ENCODE data around the gene KCNA10. TPM values are rescaled to one million over a fixed set of nuclear protein-coding genes. Genes with fewer than 3 reads are reported as not detected.

The KCNA10 gene
- total RNA-seq, 1 experiment from 2014 or later, result not detected

GRCh38 chr1:110477445-110477957, 41.5 kb downstream of the KCNA10 start:
- no peaks in the 10 kb centered on the region for H3K9me2 ChIP-seq (replicated peaks; ENCODE audit: low read length)
- no peaks in the 10 kb centered on the region for H4K20me1 ChIP-seq (ENCODE audit: low read length)
- peak overlapping the region; percentile 71 for H3K4me2 ChIP-seq (ENCODE audit: low read length)
- no TSS peak for BruUV-seq (replicated peaks)
- DNase-seq, result no peak
- intact Hi-C loops (cut with micrococcal nuclease), result loop anchor here (2.0 kb wide), 1 partner anchor 19 kb away; no protein-coding TSS in a partner anchor
- H2AFZ ChIP-seq (ENCODE audit: low read length), result no peak overlapping the region
- H3K27me3 ChIP-seq (ENCODE audit: low read length), result no peaks in the 10 kb centered on the region
- H3K4me1 ChIP-seq (ENCODE audit: insufficient read depth, low read length), result peaks cover 32% of the 10 kb centered on the region
- peak overlapping the region; percentile 39 for H3K9ac ChIP-seq (ENCODE audit: low read length)
- no peaks in the 10 kb centered on the region for H3K9me3 ChIP-seq (ENCODE audit: low read length)
- H3K79me2 ChIP-seq (ENCODE audit: low read length), result no peaks in the 10 kb centered on the region
- ChIA-PET CTCF (interaction anchor here (1.0 to 1.9 kb wide), 2 partner anchors 14 to 18 kb away, joined by 4 to 14 read pairs; no protein-coding TSS in a partner anchor), POLR2A (ENCODE audit: unreplicated experiment) (interaction anchor here (0.6 kb wide), 1 partner anchor 15 kb away, joined by 5 read pairs; no protein-coding TSS in a partner anchor)
- peak overlapping the region; percentile 19; the same call in 1 of the 2 replicates for H3K4me3 ChIP-seq (ENCODE audit: low read length)
- peak overlapping the region; percentile 90 for H3K27ac ChIP-seq (ENCODE audit: low read length)
- no peaks in the 10 kb centered on the region for H3F3A ChIP-seq (ENCODE audit: low read length, unreplicated experiment)
- peak; percentile 39 for ATAC-seq
- TF ChIP-seq, protein P1, sequence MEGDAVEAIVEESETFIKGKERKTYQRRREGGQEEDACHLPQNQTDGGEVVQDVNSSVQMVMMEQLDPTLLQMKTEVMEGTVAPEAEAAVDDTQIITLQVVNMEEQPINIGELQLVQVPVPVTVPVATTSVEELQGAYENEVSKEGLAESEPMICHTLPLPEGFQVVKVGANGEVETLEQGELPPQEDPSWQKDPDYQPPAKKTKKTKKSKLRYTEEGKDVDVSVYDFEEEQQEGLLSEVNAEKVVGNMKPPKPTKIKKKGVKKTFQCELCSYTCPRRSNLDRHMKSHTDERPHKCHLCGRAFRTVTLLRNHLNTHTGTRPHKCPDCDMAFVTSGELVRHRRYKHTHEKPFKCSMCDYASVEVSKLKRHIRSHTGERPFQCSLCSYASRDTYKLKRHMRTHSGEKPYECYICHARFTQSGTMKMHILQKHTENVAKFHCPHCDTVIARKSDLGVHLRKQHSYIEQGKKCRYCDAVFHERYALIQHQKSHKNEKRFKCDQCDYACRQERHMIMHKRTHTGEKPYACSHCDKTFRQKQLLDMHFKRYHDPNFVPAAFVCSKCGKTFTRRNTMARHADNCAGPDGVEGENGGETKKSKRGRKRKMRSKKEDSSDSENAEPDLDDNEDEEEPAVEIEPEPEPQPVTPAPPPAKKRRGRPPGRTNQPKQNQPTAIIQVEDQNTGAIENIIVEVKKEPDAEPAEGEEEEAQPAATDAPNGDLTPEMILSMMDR (conservative IDR thresholded peaks at IDR 0.05; ENCODE audit: low read depth, low read length), result peak; percentile 56
- no peak for TF ChIP-seq EZH2phosphoT487 (IDR thresholded peaks at IDR 0.05; ENCODE audit: borderline replicate concordance, low read length)
- H3K36me3 ChIP-seq (ENCODE audit: low read depth, low read length), result no peaks in the 10 kb centered on the region

GRCh38 chr1:110477041-110477440, 41.9 kb downstream of the KCNA10 start:
- Histone ChIP-seq H3K4me2 (ENCODE audit: low read length) (peak overlapping the region; percentile 71), H4K20me1 (ENCODE audit: low read length) (no peaks in the 10 kb centered on the region), H3K9me3 (ENCODE audit: low read length) (no peaks in the 10 kb centered on the region), H3K4me3 (ENCODE audit: low read length) (peak overlapping the region; percentile 19; the same call in 1 of the 2 replicates), H3K36me3 (ENCODE audit: low read depth, low read length) (no peaks in the 10 kb centered on the region), H3K27ac (ENCODE audit: low read length) (peak overlapping the region; percentile 90), H3K27me3 (ENCODE audit: low read length) (no peaks in the 10 kb centered on the region), H3K4me1 (ENCODE audit: insufficient read depth, low read length) (peaks cover 32% of the 10 kb centered on the region), H3F3A (ENCODE audit: low read length, unreplicated experiment) (no peaks in the 10 kb centered on the region), H3K9ac (ENCODE audit: low read length) (peak overlapping the region; percentile 39), H2AFZ (ENCODE audit: low read length) (no peak overlapping the region), H3K79me2 (ENCODE audit: low read length) (no peaks in the 10 kb centered on the region), H3K9me2 (replicated peaks; ENCODE audit: low read length) (no peaks in the 10 kb centered on the region)
- DNase-seq, result peak; percentile 90
- POLR2A ChIA-PET (ENCODE audit: unreplicated experiment), result interaction anchor here (0.6 kb wide), 1 partner anchor 14 kb away, joined by 5 read pairs; no protein-coding TSS in a partner anchor
- no TSS peak for BruUV-seq (replicated peaks)
- CTCF ChIA-PET, result interaction anchor here (1.0 to 1.9 kb wide), 2 partner anchors 13 to 19 kb away, joined by 4 to 14 read pairs; no protein-coding TSS in a partner anchor
- intact Hi-C loops (cut with micrococcal nuclease), result loop anchor here (2.0 kb wide), 1 partner anchor 20 kb away; no protein-coding TSS in a partner anchor
- TF ChIP-seq EZH2 (IDR thresholded peaks at IDR 0.05; ENCODE audit: low read length, unreplicated experiment) (no peak), EZH2phosphoT487 (IDR thresholded peaks at IDR 0.05; ENCODE audit: borderline replicate concordance, low read length) (no peak)
- TF ChIP-seq, protein P1 (conservative IDR thresholded peaks at IDR 0.05; ENCODE audit: low read depth, low read length), result no peak
- peak; percentile 61 for ATAC-seq
